Thoracic aorta (tissue), 2 donors: ENCODE data around the gene XK. TPM values are rescaled to one million over a fixed set of nuclear protein-coding genes. Genes with fewer than 3 reads are reported as not detected.
A peak's percentile ranks its signal among the peaks of the same experiment; 100 is the strongest.

Source experiments
- ATAC-seq: fragments of 150-250 bp; one replicate; pipeline ENCODE4 v1.8.0; 2017; ENCODE audit warnings: low read depth; ENCODE audit not compliant: insufficient number of reproducible peaks, low FRiP score
- DNase-seq: peaks from one replicate; pipeline ENCODE4 v3.0.0-alpha.2; 2020; ENCODE audit warnings: low spot score
- H3K27ac ChIP-seq, 2 donors: fragments of 200-600 bp; sonication (generic); 1 replicate in 1 of 2; 2 replicates in 1 of 2; pipeline ENCODE4 v1.5.1; 2016; ENCODE audit warnings: mild to moderate bottlenecking in 2 of 2, moderate library complexity in 2 of 2
- H3K27me3 ChIP-seq: fragments of 200-600 bp; sonication (generic); replicated peaks from 2 replicates; pipeline ENCODE4 v1.6.0; 2016; ENCODE audit warnings: mild to moderate bottlenecking; ENCODE audit not compliant: insufficient read depth
- H3K36me3 ChIP-seq: fragments of 200-600 bp; sonication (generic); one replicate; pipeline ENCODE4 v1.5.1; 2016
- H3K4me1 ChIP-seq, 2 donors: fragments of 200-600 bp; sonication (generic); 1 replicate in 1 of 2; 2 replicates in 1 of 2; pipeline versions ENCODE4 v1.5.1 to v1.6.0; 2016; ENCODE audit warnings: low read depth in 2 of 2, mild to moderate bottlenecking in 1 of 2; ENCODE audit not compliant: control insufficient read depth in 1 of 2
- H3K4me3 ChIP-seq: fragments of 200-600 bp; sonication (generic); 2 replicates; pipeline ENCODE4 v1.5.1; 2016; ENCODE audit warnings: mild to moderate bottlenecking
- H3K9me3 ChIP-seq: fragments of 200-600 bp; sonication (generic); 2 replicates; pipeline ENCODE4 v1.5.1; 2016
- total RNA-seq, 2 donors: library from RNA; depleted of rRNA; stranded (reverse); fragments of >200 nt; gene quantifications; one replicate each; pipeline versions ENCODE4 v1.1.0 to v1.2.3, GENCODE V29; 2016
- TF ChIP-seq, protein P1 (sequence below): fragments of 200-600 bp; sonication (generic); IDR thresholded peaks from one replicate; pipeline ENCODE4 v1.5.1; 2019; ENCODE audit warnings: antibody characterized with exemption

The XK gene
- total RNA-seq, 2 donors from 2014 or later = 1.5 to 1.6 TPM

DNA sequence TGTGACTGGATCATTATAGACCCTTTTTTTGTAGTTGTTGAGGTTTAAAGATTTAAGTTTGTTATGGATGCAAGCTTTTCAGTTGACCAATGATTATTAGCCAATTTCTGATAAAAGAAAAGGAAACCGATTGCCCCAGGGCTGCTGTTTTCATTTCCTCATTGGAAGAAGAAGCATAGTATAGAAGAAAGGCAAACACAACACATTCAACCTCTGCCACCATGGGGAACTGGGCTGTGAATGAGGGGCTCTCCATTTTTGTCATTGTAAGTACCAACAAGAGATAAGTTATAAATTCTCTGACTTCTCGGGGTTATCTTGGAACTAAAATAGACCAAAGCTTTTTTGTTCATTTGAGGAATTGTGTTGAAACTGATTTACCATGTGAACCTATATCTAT lies 94.3 kb downstream of the XK start, which contains the start of gene CYBB:
Gene CYBB (plus strand): TSS at position 203 of the 400 bp plus-strand sequence. CDS start 19 bp downstream, at position 222.
- no peak for DNase-seq
- Histone ChIP-seq H3K9me3 (no peaks in the 10 kb centered on the region), H3K36me3 (no peaks in the 10 kb centered on the region), H3K27me3 (no peaks in the 10 kb centered on the region), H3K4me1 (no peaks in the 10 kb centered on the region), H3K27ac (no peak within 1 kb of the TSS), H3K4me3 (peak within 1 kb of the TSS; percentile 27)
- TF ChIP-seq, protein P1, sequence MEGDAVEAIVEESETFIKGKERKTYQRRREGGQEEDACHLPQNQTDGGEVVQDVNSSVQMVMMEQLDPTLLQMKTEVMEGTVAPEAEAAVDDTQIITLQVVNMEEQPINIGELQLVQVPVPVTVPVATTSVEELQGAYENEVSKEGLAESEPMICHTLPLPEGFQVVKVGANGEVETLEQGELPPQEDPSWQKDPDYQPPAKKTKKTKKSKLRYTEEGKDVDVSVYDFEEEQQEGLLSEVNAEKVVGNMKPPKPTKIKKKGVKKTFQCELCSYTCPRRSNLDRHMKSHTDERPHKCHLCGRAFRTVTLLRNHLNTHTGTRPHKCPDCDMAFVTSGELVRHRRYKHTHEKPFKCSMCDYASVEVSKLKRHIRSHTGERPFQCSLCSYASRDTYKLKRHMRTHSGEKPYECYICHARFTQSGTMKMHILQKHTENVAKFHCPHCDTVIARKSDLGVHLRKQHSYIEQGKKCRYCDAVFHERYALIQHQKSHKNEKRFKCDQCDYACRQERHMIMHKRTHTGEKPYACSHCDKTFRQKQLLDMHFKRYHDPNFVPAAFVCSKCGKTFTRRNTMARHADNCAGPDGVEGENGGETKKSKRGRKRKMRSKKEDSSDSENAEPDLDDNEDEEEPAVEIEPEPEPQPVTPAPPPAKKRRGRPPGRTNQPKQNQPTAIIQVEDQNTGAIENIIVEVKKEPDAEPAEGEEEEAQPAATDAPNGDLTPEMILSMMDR = no peak
- no peak for ATAC-seq

DNA sequence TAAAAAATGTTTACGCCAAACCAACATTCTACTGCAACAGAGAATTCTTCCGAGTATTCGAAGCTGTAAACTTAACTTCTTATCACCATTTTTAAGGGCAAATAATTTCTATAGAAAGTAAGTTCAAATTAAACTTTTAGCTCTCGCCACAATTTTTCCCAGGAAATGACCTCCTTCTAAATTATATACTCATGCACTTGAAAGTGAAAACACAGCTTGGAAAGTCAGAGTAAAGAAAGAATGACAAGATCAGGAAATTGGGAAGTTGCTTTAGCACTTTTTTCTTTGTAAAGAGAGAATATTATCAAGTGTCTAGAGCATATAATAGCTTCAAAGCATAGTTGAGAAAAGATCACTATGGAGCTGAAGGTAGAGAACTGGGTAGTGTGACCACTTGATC lies 95.5 kb downstream of the XK start:
- Histone ChIP-seq H3K4me1 (no peaks in the 10 kb centered on the region), H3K36me3 (no peaks in the 10 kb centered on the region), H3K27me3 (no peaks in the 10 kb centered on the region), H3K4me3 (no peak overlapping the region), H3K27ac (no peak overlapping the region), H3K9me3 (no peaks in the 10 kb centered on the region)
- TF ChIP-seq, protein P1 = no peak
- ATAC-seq (no peak), DNase-seq (no peak)

Other genes with a start within 250 kb of the XK start
- under 1 TPM; 0.95 to 0.99 TPM for gene LANCL3, start 114.1 kb upstream of the XK start, total RNA-seq
- gene CYBB, start 94.3 kb downstream of the XK start, total RNA-seq = 10 to 100 TPM; 38.7 to 39.9 TPM
- 10 to 100 TPM; 50.4 to 52.9 TPM for gene DYNLT3, start 161.8 kb downstream of the XK start, total RNA-seq